HG03095 (cell line): ENCODE results near the gene GDF10.

Experiments used
- ATAC-seq: cut with Tn5 transposase; IDR thresholded peaks from one replicate; pipeline ENCODE4 v1.9.1; 2021; ENCODE audit warnings: moderate library complexity; ENCODE audit not compliant: unreplicated experiment

The GDF10 gene

GRCh38 chr10:47350671-47351640, 51.0 kb downstream of the GDF10 start:
- no peak for ATAC-seq

GRCh38 chr10:47351899-47352815, 52.2 kb downstream of the GDF10 start:
- ATAC-seq = no peak

- ATAC-seq = no peak
Measured at GRCh38 chr10:47353351-47353750, 53.4 kb downstream of the GDF10 start.

- ATAC-seq = no peak
Measured at GRCh38 chr10:47354165-47354564, 54.2 kb downstream of the GDF10 start.

- ATAC-seq = no peak
Measured at GRCh38 chr10:47354900-47355299, 54.9 kb downstream of the GDF10 start.

- ATAC-seq = no peak
Measured at GRCh38 chr10:47356708-47357107, 56.7 kb downstream of the GDF10 start.

GRCh38 chr10:47357131-47357582, 57.2 kb downstream of the GDF10 start:
- no peak for ATAC-seq

GRCh38 chr10:47357911-47358310, 57.9 kb downstream of the GDF10 start:
- ATAC-seq = no peak

GRCh38 chr10:47358457-47358856, 58.5 kb downstream of the GDF10 start:
- no peak for ATAC-seq

- ATAC-seq = no peak
Measured at GRCh38 chr10:47359101-47359500, 59.1 kb downstream of the GDF10 start.

- ATAC-seq = no peak
Measured at GRCh38 chr10:47359626-47360418, 59.8 kb downstream of the GDF10 start.

GRCh38 chr10:47360419-47361040, 60.5 kb downstream of the GDF10 start:
- ATAC-seq = no peak

- no peak for ATAC-seq
Measured at GRCh38 chr10:47361293-47361692, 61.3 kb downstream of the GDF10 start.

GRCh38 chr10:47362199-47362598, 62.2 kb downstream of the GDF10 start:
- ATAC-seq = no peak
